Activated T-helper 9 cell treated with anti-CD3 and anti-CD28 coated beads, Interleukin-2, amount 50 U/mL, for 16 hours (primary cell): Measurements from ENCODE around the gene COL5A1.
"Not testable (repeated sequence)": the region's sequence is repeated elsewhere in the genome, so short reads cannot be mapped to it uniquely, and the experiment has no call there.

Experiments used
- DNase-seq: peaks from one replicate; pipeline ENCODE4 v3.0.0-alpha.2; 2020; ENCODE audit warnings: low read depth

Gene COL5A1

DNA sequence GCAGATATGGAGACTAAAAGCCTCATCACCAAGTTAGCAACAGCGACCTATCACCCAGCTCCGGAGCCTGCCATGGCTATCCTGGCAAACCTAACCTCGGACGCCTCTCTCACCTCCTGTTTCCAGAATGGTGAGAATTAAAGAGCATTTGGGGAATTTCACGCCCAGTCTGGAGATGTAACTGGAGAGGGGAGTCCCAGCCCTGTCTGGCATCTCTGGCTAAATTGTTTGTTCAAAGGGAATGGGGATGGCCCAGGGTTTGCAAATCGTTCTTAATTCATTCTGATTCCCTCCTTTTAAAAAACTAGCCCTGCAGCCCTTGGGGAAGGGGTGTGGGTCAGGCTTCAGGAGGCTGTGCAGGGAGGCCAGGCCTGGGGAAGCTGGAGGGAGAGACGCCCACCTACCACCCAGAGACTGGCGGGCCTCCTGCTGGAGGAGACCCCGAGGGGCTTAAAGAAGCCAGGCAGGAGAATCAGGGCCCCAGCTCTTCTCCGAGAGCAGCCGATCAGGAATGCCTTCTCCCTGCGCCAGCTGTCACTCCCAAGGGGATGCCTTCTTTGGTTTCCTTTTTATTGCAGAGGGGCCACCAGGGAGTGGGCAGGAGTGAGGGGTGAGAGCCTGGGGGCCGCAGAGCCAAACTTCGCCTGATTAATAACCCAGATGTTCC is 964 bp upstream of the COL5A1 start:
- DNase-seq = no peak

- DNase-seq = no peak
Observed at GRCh38 chr9:134641990-134642384, 384 bp downstream of the COL5A1 start.

DNA sequence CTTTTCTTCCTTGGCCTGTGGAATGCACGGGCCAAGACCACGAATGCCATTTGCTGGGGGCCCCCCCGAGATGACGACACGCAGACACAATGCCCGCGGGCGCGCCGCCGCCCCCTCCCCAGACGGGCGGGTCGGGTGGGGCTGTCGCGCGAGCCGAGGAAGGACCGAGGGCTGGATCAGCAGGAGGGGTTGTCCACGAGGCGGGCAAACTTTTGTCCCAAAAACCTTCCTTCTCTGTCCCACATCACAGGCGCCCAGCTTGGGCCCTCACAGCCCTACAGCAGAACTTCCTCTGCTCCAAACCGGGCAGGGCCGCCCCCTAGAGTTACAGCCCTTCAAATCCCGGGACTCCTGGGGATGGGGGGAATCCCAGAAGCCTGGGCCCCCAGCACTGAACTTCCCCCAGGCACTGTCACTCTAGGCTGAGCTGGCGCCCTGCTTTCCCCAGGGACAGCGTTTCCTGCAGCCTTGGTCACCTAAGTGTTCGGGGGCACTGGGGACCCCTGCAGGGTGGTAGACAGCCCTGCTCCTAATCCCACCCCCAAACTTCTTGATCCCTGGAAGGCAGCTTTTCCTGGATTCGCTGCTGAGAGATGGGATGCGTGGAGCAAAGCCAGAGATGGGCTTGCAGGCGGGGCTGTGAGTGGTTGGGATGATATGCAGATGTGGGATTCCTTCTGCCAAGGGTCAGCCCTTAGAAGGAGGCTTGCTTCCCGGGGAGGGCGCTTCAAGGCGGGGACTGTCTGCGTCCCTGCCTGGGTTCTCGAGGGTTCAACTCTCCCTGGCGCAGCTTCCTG is 980 bp downstream of the COL5A1 start:
- DNase-seq = no peak

- no peak for DNase-seq
Observed at GRCh38 chr9:134643222-134643671, 1.6 kb downstream of the COL5A1 start.

DNA sequence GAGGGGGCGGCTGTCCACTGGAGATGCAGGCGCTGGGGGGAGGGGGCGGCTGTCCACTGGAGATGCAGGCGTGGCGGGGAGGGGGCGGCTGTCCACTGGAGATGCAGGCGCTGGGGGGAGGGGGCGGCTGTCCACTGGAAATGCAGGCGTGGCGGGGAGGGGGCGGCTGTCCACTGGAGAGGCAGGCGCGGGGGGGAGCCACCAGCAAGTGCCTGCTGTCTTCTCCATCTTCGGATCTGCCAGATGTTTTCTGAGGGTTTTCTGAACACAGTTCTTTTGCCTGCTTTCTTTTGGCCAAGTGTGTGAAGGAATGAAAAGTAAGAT is 2.8 kb downstream of the COL5A1 start:
- DNase-seq = not testable (repeated sequence)

- no peak for DNase-seq
Observed at GRCh38 chr9:134644725-134645606, 3.4 kb downstream of the COL5A1 start.

DNA sequence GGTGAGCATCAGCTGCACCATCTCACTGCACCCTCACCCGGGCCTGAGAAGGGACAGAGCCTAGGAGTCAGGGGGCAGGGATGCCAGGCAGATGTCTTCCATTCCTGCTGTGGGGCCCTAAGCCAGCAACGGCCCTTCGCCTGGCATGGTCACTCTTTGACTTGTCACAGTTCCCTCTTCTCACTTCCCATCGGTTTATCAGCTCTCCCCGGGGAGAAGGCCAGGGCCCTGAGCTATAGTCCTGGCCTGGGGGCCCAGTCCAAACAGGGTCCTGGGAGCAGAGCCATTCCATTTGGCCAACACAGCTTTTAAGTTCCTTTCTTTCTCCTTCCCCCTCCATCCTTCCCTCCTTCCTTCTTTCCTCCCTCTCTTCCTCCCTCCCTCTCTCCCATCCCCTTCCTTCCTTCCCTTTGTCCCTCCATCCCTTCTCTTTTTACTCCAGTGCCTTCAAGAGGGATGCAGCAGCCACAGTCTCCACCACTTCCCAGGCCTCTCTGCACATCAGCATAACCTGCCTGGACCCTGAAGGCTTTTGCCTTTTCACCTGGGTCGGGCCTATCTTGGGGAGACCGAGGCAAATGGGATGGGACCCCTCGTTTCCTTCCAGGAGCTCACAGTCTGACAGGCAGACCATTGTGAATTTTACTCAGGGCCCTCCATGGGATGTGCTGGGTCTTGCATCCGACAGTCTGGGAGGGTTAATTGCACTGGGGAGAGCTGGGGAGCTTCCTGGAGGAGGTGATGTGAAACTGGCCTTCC is 4.2 kb downstream of the COL5A1 start:
- no peak for DNase-seq

- no peak for DNase-seq
Observed at GRCh38 chr9:134647359-134648080, 5.9 kb downstream of the COL5A1 start.

GRCh38 chr9:134648701-134649530 is 7.3 kb downstream of the COL5A1 start:
- no peak for DNase-seq

GRCh38 chr9:134650431-134651190 is 9.0 kb downstream of the COL5A1 start:
- DNase-seq = no peak

- no peak for DNase-seq
Observed at GRCh38 chr9:134651226-134651905, 9.8 kb downstream of the COL5A1 start.

DNA sequence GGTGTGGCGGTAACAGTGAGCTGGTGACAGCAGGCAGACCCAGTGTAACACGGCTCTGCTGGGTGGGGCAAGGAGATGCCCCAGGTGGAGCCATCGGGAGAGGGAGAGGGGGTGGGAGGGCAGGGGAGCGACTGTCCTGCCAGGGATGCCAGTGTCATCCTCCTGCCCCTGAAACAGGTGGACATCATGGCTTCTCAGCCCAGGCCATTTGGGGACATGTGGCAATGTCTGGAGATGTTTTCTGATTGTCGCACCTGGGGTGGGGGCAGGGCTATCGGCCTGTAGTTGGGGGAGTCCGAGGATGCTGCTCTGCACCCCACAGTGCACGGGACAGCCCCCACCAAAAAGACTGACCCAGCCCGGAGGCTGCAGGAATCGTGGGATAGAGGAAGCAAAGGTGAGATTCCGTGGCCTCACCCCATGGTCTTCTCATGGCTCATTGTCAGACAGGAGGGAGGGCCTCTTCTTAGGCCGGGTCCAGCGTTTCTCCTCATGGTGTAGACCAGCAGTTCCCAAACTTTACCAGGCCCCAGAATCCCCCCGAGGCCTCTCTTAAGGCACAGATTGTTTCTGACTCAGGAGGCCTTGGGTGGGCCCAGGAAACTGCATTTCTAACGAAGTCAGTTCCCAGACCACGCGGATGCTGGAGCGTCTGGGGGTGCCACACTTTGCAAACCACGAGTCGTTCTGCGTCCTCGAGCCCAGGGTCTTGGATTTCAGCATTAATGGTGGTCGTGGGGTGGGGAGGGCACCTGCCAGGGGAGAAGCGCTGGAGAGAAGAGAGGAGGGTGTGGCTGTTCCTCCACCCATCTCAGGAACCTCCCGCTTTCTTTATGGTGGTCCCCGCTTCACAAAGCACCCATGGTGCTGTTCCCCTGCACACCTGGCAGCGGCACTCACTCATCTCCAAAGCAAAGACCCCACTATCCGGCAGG is 11.0 kb downstream of the COL5A1 start:
- DNase-seq = no peak

GRCh38 chr9:134653259-134654009 is 11.8 kb downstream of the COL5A1 start:
- no peak for DNase-seq

DNA sequence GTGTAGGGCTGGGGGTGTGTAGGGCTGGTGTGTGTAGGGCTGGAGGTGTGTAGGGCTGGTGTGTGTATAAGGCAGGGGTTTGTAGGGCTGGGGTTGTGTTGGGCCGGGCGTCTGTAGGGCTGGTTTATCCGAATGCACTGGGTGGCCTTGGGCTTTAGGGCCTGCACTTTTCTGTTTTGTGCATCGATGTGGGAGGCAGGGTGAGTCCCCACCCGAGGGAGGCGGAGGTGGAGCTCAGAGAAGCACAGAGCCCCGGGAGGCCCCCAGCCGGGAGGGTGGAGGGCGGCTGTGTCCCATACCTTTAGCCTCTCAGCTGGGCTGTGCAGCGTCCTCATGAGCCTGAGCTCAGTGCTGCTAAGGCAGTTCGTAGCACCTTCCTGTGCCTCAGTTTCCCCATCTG is 13.5 kb downstream of the COL5A1 start:
- no peak for DNase-seq

DNA sequence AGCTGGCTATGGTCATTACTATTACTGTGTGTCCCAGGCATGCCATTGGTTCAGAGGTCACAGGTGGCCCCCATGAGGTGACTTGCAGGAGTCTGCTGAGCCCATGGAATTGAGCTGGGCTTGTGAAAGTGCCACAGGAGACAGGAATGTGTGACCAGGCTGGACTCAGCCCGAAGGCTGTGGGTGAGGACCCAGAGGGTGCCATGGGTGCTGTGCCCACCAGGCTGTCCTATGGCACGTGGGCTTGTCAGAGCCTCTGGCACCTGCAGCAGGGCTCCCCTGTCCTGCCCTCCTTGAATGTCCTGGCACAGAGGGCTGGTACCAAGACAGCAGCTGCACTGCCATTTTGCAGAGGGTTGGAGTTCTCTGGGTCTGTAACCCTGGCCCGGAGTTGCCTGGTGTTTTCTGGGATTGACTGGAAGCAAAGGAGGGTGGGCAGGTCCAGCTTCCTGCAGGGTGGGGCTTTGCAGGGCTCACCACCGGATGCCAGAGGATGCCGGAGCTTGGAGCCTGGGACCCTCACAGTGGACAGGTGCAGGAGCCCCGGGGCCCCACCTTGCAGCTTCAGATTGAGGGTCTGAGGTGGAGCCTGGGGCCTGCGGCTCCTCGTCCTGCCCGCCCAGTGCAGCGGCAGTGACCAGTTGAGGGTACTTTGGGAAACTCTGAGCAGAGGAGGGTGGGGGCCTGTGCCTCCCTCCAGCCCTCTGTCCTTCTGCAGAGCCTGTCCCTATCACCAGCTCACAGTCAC is 14.2 kb downstream of the COL5A1 start:
- no peak for DNase-seq

DNA sequence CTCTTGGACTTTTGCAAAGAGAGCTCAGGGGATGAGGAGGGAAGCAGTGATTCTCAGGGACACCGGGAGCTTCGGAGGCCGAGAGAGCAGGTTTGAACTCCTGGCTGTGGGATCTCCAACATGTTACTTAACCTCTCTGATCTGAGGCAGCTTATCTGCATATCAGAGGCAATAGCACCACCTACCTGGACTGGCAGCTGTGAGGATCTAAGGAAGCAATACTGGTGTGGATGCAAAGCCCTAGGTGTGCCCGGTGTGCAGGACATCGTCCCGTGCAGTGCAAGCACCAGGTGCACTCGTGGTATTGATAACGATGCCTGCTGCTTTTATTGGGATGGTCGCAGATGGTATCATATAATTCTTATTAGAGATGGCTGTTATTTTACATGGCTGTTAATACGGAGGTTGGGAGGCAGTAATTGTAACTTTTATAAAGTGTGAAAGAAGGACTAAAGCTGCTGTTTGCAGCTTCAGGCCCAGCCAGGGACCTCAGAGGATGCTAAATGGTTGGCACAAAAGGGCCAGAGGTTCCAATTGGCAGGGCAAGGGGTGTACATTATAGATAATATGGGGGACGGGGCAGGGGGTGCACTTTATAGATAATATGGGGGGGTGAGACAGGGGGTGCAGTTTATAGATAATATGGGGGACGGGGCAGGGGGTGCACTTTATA is 14.9 kb downstream of the COL5A1 start:
- DNase-seq = no peak
